ENCODE measurements around the gene UPK3A. TPM values are rescaled to one million over a fixed set of nuclear protein-coding genes. Genes with fewer than 3 reads are reported as not detected.
"Not testable (repeated sequence)": the region's sequence is repeated elsewhere in the genome, so short reads cannot be mapped to it uniquely, and the experiment has no call there.

Gene UPK3A
- total and polyA plus RNA-seq, 2 donors from 2014 or later, result not detected

GRCh38 chr22:45322873-45323525, 38.2 kb downstream of the UPK3A start:
- TF ChIP-seq CTCF (IDR thresholded peaks at IDR 0.05; ENCODE audit: borderline replicate concordance, extremely low read depth, insufficient read depth), result no peak
- intact Hi-C loops (cut with DNase I), result no loop called here
- H3K4me1 ChIP-seq (ENCODE audit: control insufficient read depth in 2 of 3, insufficient read depth in 2 of 3, low read depth in 1 of 3, low read length in 3 of 3), result peaks cover 0 to 2% (median 0%) of the 10 kb centered on the region in 3 donors
- H3K9ac ChIP-seq (ENCODE audit: low read length in 3 of 3), result no peak overlapping the region
- H3K27ac ChIP-seq (ENCODE audit: low read depth in 2 of 2, low read length in 2 of 2), result no peak overlapping the region
- H3K27me3 ChIP-seq (ENCODE audit: control insufficient read depth, insufficient read depth, low read length), result no peaks in the 10 kb centered on the region
- DNase-seq (peak in 1 of 5 donors; percentile 32), FAIRE-seq (no peak)
- H3K36me3 ChIP-seq (ENCODE audit: control insufficient read depth in 2 of 3, insufficient read depth in 3 of 3, low read length in 3 of 3), result peaks cover 0 to 19% (median 7%) of the 10 kb centered on the region in 3 donors
- no peak overlapping the region for H3K4me3 ChIP-seq (ENCODE audit: low read length in 3 of 3)
- H3K9me3 ChIP-seq (ENCODE audit: control insufficient read depth in 2 of 3, insufficient read depth in 1 of 3, low read length in 3 of 3), result no peaks in the 10 kb centered on the region

- TF ChIP-seq CTCF (IDR thresholded peaks at IDR 0.05; ENCODE audit: borderline replicate concordance, extremely low read depth, insufficient read depth), result no peak
- Histone ChIP-seq H3K4me3 (ENCODE audit: low read length in 3 of 3) (no peak overlapping the region), H3K27me3 (ENCODE audit: control insufficient read depth, insufficient read depth, low read length) (no peaks in the 10 kb centered on the region), H3K9ac (ENCODE audit: low read length in 3 of 3) (no peak overlapping the region), H3K27ac (ENCODE audit: low read depth in 2 of 2, low read length in 2 of 2) (no peak overlapping the region), H3K36me3 (ENCODE audit: control insufficient read depth in 2 of 3, insufficient read depth in 3 of 3, low read length in 3 of 3) (peaks cover 0 to 19% (median 10%) of the 10 kb centered on the region in 3 donors), H3K9me3 (ENCODE audit: control insufficient read depth in 2 of 3, insufficient read depth in 1 of 3, low read length in 3 of 3) (no peaks in the 10 kb centered on the region), H3K4me1 (ENCODE audit: control insufficient read depth in 2 of 3, insufficient read depth in 2 of 3, low read depth in 1 of 3, low read length in 3 of 3) (no peaks in the 10 kb centered on the region)
- DNase-seq (no peak), FAIRE-seq (no peak)
- intact Hi-C loops (cut with DNase I), result no loop called here
These were observed 38.9 kb downstream of the UPK3A start for GRCh38 chr22:45323695-45324094.

- TF ChIP-seq CTCF (IDR thresholded peaks at IDR 0.05; ENCODE audit: borderline replicate concordance, extremely low read depth, insufficient read depth), result no peak
- Histone ChIP-seq H3K4me3 (ENCODE audit: low read length in 3 of 3) (no peak overlapping the region), H3K9me3 (ENCODE audit: control insufficient read depth in 2 of 3, insufficient read depth in 1 of 3, low read length in 3 of 3) (no peaks in the 10 kb centered on the region), H3K27ac (ENCODE audit: low read depth in 2 of 2, low read length in 2 of 2) (no peak overlapping the region), H3K36me3 (ENCODE audit: control insufficient read depth in 2 of 3, insufficient read depth in 3 of 3, low read length in 3 of 3) (peaks cover 0 to 19% (median 10%) of the 10 kb centered on the region in 3 donors), H3K27me3 (ENCODE audit: control insufficient read depth, insufficient read depth, low read length) (no peaks in the 10 kb centered on the region), H3K9ac (ENCODE audit: low read length in 3 of 3) (no peak overlapping the region), H3K4me1 (ENCODE audit: control insufficient read depth in 2 of 3, insufficient read depth in 2 of 3, low read depth in 1 of 3, low read length in 3 of 3) (no peaks in the 10 kb centered on the region)
- intact Hi-C loops (cut with DNase I), result no loop called here
- no peak for DNase-seq
- no peak for FAIRE-seq
These were observed 39.6 kb downstream of the UPK3A start for GRCh38 chr22:45324311-45324711.

- peaks cover 0 to 18% (median 14%) of the 10 kb centered on the region in 3 donors for H3K36me3 ChIP-seq (ENCODE audit: control insufficient read depth in 2 of 3, insufficient read depth in 3 of 3, low read length in 3 of 3)
- H3K4me3 ChIP-seq (ENCODE audit: low read length in 3 of 3); H3K9ac ChIP-seq (ENCODE audit: low read length in 3 of 3); DNase-seq; FAIRE-seq; H3K4me1 ChIP-seq (ENCODE audit: control insufficient read depth in 2 of 3, insufficient read depth in 2 of 3, low read depth in 1 of 3, low read length in 3 of 3); H3K9me3 ChIP-seq (ENCODE audit: control insufficient read depth in 2 of 3, insufficient read depth in 1 of 3, low read length in 3 of 3); H3K27me3 ChIP-seq (ENCODE audit: control insufficient read depth, insufficient read depth, low read length); H3K27ac ChIP-seq (ENCODE audit: low read depth in 2 of 2, low read length in 2 of 2); intact Hi-C loops (cut with DNase I): not testable (repeated sequence)
These were observed 43.5 kb downstream of the UPK3A start for GRCh38 chr22:45328261-45328660.

Data from kidney (tissue), 14 donors.